GM18951 (cell line): Measurements from ENCODE around the gene CCDC87.

Source experiments
- POLR2A ChIP-seq: IDR thresholded peaks from 4 replicates; pipeline ENCODE4 v1.6.1; 2011; ENCODE audit warnings: mild to moderate bottlenecking; ENCODE audit not compliant: insufficient read length, insufficient read depth; ENCODE audit errors: extremely low read depth
- in situ Hi-C: fragments of 300-500 bp; cut with MboI; formaldehyde crosslinking; loops from one replicate; pipeline ENCODE4 v1.12.0; 2022; ENCODE audit warnings: low sequenced_read_pairs, mixed read lengths, inconsistent platforms; ENCODE audit not compliant: unreplicated experiment

The CCDC87 gene

GRCh38 chr11:66628061-66628603, 35.3 kb upstream of the CCDC87 start:
- peak; percentile 26 for TF ChIP-seq POLR2A
- in situ Hi-C loops: no loop called here

- in situ Hi-C loops: no loop called here
- TF ChIP-seq POLR2A: no peak
Observed at GRCh38 chr11:66626926-66627325, 34.1 kb upstream of the CCDC87 start.

- TF ChIP-seq POLR2A: peak; percentile 17
- in situ Hi-C loops: no loop called here
Observed at GRCh38 chr11:66626382-66626781, 33.5 kb upstream of the CCDC87 start.

GRCh38 chr11:66625752-66626149, 32.9 kb upstream of the CCDC87 start:
- TF ChIP-seq POLR2A: no peak
- in situ Hi-C loops: no loop called here

GRCh38 chr11:66625041-66625751, 32.3 kb upstream of the CCDC87 start:
- TF ChIP-seq POLR2A: no peak

GRCh38 chr11:66624450-66624849, 31.6 kb upstream of the CCDC87 start:
- in situ Hi-C loops: no loop called here

More at GRCh38 chr11:66625041-66625751, 32.3 kb upstream of the CCDC87 start:
- in situ Hi-C loops: no loop called here

GRCh38 chr11:66619080-66619554, 26.3 kb upstream of the CCDC87 start:
- TF ChIP-seq POLR2A: no peak
- in situ Hi-C loops: no loop called here

More at GRCh38 chr11:66624450-66624849, 31.6 kb upstream of the CCDC87 start:
- TF ChIP-seq POLR2A: no peak

- no peak for TF ChIP-seq POLR2A
- in situ Hi-C loops: no loop called here
Observed at GRCh38 chr11:66617155-66617834, 24.4 kb upstream of the CCDC87 start.

GRCh38 chr11:66616379-66617154, 23.7 kb upstream of the CCDC87 start, which contains the start of gene RBM14:
TSS of gene RBM14 (plus strand) at chr11:66616630. CDS start at chr11:66616721, 91 bp downstream.
- in situ Hi-C loops: no loop called here
- TF ChIP-seq POLR2A: peak; percentile 98

- in situ Hi-C loops: no loop called here
- no peak for TF ChIP-seq POLR2A
Observed at GRCh38 chr11:66614073-66614472, 21.2 kb upstream of the CCDC87 start.

- in situ Hi-C loops: no loop called here
- no peak for TF ChIP-seq POLR2A
Observed at GRCh38 chr11:66612458-66612857, 19.6 kb upstream of the CCDC87 start.

GRCh38 chr11:66609721-66610617, 17.1 kb upstream of the CCDC87 start:
- in situ Hi-C loops: no loop called here

More at GRCh38 chr11:66609721-66610617, 17.1 kb upstream of the CCDC87 start:
- no peak for TF ChIP-seq POLR2A
